Breast epithelium (tissue), 3 donors: Measurements from ENCODE around the gene SATB1.

Experiments
- POLR2A ChIP-seq: fragments of 450-650 bp; IDR thresholded peaks from one replicate; pipeline ENCODE4 v1.6.1; 2016; ENCODE audit warnings: antibody characterized with exemption, mild to moderate bottlenecking, moderate library complexity
- TF ChIP-seq, protein P1 (sequence below), 3 donors: fragments of 450-650 bp; IDR thresholded peaks; one replicate each; pipeline ENCODE4 v1.5.1; 2016 to 2017; ENCODE audit warnings: antibody characterized with exemption in 3 of 3, mild to moderate bottlenecking in 3 of 3, moderate library complexity in 3 of 3

DNA sequence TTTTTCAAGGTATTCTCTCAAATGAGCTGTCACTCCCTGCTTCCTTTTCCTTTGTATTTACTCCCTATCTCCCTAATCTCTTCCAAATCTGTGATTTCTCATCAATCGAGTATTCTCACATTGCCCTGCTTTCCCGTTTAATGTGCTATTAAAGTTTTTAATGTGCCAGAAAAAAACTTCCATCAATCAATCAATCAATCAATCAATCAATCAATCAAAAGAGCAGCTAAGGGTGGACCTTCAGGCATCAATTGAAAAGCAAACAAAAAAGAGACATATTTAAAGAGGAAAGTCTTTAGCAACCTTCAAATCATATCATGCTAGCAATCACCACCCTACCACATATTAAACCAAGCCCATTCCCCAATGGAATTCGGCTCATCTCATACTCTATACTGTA lies 58.9 kb downstream of the SATB1 start:
- TF ChIP-seq, protein P1, sequence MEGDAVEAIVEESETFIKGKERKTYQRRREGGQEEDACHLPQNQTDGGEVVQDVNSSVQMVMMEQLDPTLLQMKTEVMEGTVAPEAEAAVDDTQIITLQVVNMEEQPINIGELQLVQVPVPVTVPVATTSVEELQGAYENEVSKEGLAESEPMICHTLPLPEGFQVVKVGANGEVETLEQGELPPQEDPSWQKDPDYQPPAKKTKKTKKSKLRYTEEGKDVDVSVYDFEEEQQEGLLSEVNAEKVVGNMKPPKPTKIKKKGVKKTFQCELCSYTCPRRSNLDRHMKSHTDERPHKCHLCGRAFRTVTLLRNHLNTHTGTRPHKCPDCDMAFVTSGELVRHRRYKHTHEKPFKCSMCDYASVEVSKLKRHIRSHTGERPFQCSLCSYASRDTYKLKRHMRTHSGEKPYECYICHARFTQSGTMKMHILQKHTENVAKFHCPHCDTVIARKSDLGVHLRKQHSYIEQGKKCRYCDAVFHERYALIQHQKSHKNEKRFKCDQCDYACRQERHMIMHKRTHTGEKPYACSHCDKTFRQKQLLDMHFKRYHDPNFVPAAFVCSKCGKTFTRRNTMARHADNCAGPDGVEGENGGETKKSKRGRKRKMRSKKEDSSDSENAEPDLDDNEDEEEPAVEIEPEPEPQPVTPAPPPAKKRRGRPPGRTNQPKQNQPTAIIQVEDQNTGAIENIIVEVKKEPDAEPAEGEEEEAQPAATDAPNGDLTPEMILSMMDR (IDR thresholded peaks at IDR 0.05), result no peak
- no peak for TF ChIP-seq POLR2A
